AG09309 (cell line): Measurements from ENCODE around the gene SLC32A1.

ENCODE experiments used
- DNase-seq: peaks from one replicate; pipeline ENCODE4 v3.0.0-alpha.2; 2010; ENCODE audit warnings: low read depth
- H3K4me3 ChIP-seq: 2 replicates; pipeline ENCODE4 v1.5.1; 2011; ENCODE audit warnings: mild to moderate bottlenecking, low read depth, low read length, moderate library complexity; ENCODE audit not compliant: control insufficient read depth
- TF ChIP-seq, protein P1 (sequence below): IDR thresholded peaks from 2 replicates; pipeline ENCODE4 v1.5.1; 2011; ENCODE audit warnings: mild to moderate bottlenecking, low read depth, low read length, inconsistent platforms; ENCODE audit not compliant: insufficient read depth, control insufficient read depth; ENCODE audit errors: missing control alignments

The SLC32A1 gene

DNA sequence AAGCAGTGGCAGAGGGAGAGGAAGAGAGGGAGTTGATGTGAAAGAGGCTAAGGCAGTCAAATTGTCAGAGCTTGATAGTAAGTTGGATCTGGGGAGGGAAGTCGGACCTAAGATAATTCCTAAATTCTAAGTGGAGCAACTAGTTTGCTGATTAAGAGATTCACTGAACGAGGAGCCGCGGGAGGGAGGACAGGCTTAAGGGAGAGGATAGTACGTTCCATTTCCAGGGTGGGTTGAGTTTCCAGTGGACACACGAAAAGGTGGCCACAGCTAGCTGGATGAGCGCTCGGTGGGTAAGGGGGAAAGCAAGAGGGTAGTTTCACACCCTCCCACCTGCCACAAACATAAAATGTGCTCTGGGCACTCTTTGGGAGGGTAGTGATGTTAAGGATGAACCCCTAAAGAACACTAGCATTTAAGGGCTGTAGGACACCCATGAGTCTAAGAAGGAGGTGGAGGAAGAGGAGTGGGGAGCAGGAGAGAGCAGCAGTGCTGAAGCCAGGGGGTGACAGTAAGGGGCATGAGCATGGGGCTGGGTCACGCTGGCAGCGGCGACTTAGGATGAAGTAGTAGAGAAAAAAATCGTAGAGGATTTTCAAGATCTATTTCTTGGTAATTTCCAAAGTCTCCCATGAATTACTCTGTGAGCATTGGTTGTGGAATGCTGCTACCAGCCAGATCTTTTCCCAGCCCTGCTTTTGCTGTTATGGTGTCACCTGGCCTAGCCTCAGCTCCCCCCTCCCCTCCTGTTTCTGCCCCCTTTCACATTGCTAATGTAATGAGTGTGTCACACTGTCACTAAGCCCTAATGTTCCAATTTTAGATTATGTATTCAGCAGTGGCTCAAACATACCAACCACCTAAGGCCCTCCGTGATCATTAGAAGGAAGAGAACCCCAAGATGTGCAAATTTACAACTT is 45.4 kb downstream of the SLC32A1 start:
- DNase-seq, result no peak
- TF ChIP-seq, protein P1, sequence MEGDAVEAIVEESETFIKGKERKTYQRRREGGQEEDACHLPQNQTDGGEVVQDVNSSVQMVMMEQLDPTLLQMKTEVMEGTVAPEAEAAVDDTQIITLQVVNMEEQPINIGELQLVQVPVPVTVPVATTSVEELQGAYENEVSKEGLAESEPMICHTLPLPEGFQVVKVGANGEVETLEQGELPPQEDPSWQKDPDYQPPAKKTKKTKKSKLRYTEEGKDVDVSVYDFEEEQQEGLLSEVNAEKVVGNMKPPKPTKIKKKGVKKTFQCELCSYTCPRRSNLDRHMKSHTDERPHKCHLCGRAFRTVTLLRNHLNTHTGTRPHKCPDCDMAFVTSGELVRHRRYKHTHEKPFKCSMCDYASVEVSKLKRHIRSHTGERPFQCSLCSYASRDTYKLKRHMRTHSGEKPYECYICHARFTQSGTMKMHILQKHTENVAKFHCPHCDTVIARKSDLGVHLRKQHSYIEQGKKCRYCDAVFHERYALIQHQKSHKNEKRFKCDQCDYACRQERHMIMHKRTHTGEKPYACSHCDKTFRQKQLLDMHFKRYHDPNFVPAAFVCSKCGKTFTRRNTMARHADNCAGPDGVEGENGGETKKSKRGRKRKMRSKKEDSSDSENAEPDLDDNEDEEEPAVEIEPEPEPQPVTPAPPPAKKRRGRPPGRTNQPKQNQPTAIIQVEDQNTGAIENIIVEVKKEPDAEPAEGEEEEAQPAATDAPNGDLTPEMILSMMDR, result no peak
- H3K4me3 ChIP-seq, result no peak overlapping the region

DNA sequence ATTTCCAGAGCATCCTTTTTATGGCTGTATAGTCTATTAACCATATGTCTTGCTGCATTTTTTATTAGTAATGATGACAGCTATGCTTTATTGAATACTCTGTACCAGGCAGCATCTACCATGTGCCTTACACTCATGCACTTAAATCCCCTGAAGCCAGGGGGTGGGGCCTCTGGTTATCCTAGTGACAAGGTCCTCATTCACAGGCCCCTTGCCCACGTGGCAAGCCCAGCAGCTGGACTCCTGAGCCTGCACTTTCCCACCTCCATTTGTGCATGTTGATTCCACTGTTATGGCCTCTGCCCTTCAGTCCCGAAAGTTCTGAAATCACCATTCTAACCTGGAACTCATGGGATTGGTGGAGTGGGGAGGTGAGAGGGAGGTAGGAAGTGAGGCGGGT is 46.3 kb downstream of the SLC32A1 start:
- TF ChIP-seq, protein P1, result no peak
- H3K4me3 ChIP-seq, result no peak overlapping the region
- no peak for DNase-seq

DNA sequence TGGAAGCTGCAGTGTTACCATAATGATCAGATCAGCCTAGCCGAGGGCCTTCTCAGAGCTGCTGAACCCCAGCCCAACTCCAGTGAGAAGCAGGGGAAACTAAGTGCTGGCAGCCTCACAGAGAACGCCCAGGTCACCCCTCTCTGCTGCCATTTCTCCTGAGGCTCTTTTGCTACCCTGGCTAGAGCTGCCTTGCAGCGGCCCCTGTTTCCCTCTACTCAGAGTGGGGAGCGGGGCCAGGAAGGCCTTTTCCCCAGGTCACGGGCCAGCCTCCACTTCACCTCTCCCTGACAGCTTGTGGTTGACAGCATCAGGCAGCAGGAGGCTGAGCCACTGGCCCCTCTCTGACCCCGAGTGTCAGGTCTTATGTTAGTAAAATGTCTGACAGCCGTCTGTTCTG is 46.7 kb downstream of the SLC32A1 start:
- no peak for DNase-seq
- TF ChIP-seq, protein P1, result no peak

DNA sequence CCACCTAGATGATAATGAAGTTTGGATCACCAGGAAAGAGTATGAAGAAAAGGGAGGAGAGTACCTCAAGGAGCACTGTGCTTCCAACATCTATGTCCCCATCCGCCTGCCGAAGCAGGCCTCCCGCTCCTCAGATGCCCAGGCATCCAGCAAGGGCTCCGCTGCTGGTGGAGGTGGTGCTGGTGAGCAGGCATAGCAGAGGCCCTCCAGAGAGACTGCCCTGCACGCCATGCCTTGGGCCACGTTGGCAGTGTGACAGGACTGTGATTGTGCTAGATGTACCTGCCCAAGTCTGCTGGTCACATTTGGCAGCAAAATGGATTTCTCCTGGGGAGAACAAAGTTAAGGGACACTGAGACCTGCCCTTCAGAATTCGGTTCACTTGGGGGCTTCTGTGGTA is 47.3 kb downstream of the SLC32A1 start:
- TF ChIP-seq, protein P1, result no peak
- no peak for DNase-seq
- no peak overlapping the region for H3K4me3 ChIP-seq

More for the DNA sequence above, 46.7 kb downstream of the SLC32A1 start:
- no peak overlapping the region for H3K4me3 ChIP-seq

DNA sequence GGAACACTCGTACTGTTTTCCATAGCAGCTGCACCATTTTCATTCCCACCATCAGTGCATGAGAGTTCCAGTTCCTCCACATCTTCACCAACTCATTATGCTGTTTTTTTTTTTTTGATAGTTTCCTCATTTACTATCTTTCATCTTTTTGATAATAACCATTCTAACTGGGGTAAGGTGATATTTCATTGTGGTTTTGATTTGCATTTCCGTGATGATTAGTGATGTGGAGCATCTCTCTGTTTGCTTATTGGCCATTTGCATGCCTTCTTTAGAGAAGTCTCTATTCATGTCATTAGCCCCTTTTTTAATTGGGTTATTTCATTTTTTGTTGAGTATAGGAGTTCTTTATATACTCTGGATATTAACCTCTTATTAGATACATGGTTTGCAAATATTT is 49.9 kb downstream of the SLC32A1 start:
- no peak for DNase-seq
- no peak overlapping the region for H3K4me3 ChIP-seq
- TF ChIP-seq, protein P1, result no peak

DNA sequence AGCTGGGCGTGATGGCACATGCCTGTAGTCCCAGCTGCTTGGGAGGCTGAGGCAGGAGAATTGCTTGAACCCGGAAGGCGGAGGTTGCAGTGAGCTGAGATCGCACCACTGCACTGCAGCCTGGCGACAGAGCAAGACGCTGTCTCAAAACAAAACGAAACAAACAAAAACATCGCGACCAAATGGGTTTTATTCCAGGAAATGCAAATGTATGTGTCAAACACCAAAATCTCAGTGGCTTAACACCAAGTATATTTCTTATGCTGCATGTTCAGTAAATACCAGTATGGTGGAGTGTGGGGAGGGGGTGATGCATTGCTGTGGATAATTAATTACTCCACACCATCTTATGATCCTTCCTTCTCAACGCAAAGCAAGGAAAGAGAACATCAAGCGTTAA is 52.1 kb downstream of the SLC32A1 start:
- no peak overlapping the region for H3K4me3 ChIP-seq
- TF ChIP-seq, protein P1, result no peak
- DNase-seq, result no peak
